ENCODE data around the gene ERICH4.

ERICH4 gene

GRCh38 chr19:41424335-41425173 is 18.4 kb upstream of the ERICH4 start:
- H3K27me3 ChIP-seq (ENCODE audit: control insufficient read depth in 2 of 2, insufficient read depth in 2 of 2, low read length in 2 of 2), result no peaks in the 10 kb centered on the region
- no peaks in the 10 kb centered on the region for H3K9me3 ChIP-seq (ENCODE audit: control insufficient read depth in 2 of 2, low read length in 2 of 2)
- H3K27ac ChIP-seq (ENCODE audit: low read depth in 2 of 2, low read length in 2 of 2), result peak overlapping the region; percentile 16 to 94
- peak overlapping the region in 1 of 2 donors; percentile 99 for H3K9ac ChIP-seq (ENCODE audit: low read depth in 1 of 2, low read length in 2 of 2)
- peaks cover 38 to 48% of the 10 kb centered on the region in 2 donors for H3K36me3 ChIP-seq (ENCODE audit: control insufficient read depth in 2 of 2, insufficient read depth in 2 of 2, low read length in 2 of 2)
- H3K4me3 ChIP-seq (ENCODE audit: low read length in 2 of 2), result peak overlapping the region; percentile 44 to 90
- H3K4me1 ChIP-seq (ENCODE audit: control insufficient read depth in 2 of 2, insufficient read depth in 2 of 2, low read length in 2 of 2), result peaks cover 54 to 64% of the 10 kb centered on the region in 2 donors

- H3K36me3 ChIP-seq (ENCODE audit: control insufficient read depth in 2 of 2, insufficient read depth in 2 of 2, low read length in 2 of 2), result peaks cover 35 to 39% of the 10 kb centered on the region in 2 donors
- no peaks in the 10 kb centered on the region for H3K27me3 ChIP-seq (ENCODE audit: control insufficient read depth in 2 of 2, insufficient read depth in 2 of 2, low read length in 2 of 2)
- no peaks in the 10 kb centered on the region for H3K9me3 ChIP-seq (ENCODE audit: control insufficient read depth in 2 of 2, low read length in 2 of 2)
- H3K27ac ChIP-seq (ENCODE audit: low read depth in 2 of 2, low read length in 2 of 2), result peak overlapping the region; percentile 90 to 94
- peaks cover 54 to 64% of the 10 kb centered on the region in 2 donors for H3K4me1 ChIP-seq (ENCODE audit: control insufficient read depth in 2 of 2, insufficient read depth in 2 of 2, low read length in 2 of 2)
- peak overlapping the region; percentile 93 to 99 for H3K9ac ChIP-seq (ENCODE audit: low read depth in 1 of 2, low read length in 2 of 2)
- peak overlapping the region; percentile 90 for H3K4me3 ChIP-seq (ENCODE audit: low read length in 2 of 2)
These were observed 17.5 kb upstream of the ERICH4 start for GRCh38 chr19:41425174-41426115.

GRCh38 chr19:41426116-41426841 is 16.7 kb upstream of the ERICH4 start:
- Histone ChIP-seq H3K9me3 (ENCODE audit: control insufficient read depth in 2 of 2, low read length in 2 of 2) (no peaks in the 10 kb centered on the region), H3K4me1 (ENCODE audit: control insufficient read depth in 2 of 2, insufficient read depth in 2 of 2, low read length in 2 of 2) (peaks cover 46 to 55% of the 10 kb centered on the region in 2 donors), H3K27ac (ENCODE audit: low read depth in 2 of 2, low read length in 2 of 2) (peak overlapping the region; percentile 90 to 94), H3K9ac (ENCODE audit: low read depth in 1 of 2, low read length in 2 of 2) (peak overlapping the region; percentile 93 to 99), H3K4me3 (ENCODE audit: low read length in 2 of 2) (peak overlapping the region; percentile 90), H3K36me3 (ENCODE audit: control insufficient read depth in 2 of 2, insufficient read depth in 2 of 2, low read length in 2 of 2) (peaks cover 33 to 35% of the 10 kb centered on the region in 2 donors), H3K27me3 (ENCODE audit: control insufficient read depth in 2 of 2, insufficient read depth in 2 of 2, low read length in 2 of 2) (no peaks in the 10 kb centered on the region)

GRCh38 chr19:41426952-41427646 is 15.9 kb upstream of the ERICH4 start, which contains the start of gene B3GNT8:
TSS of gene B3GNT8 (minus strand) at chr19:41427374. CDS start at chr19:41426778, 596 bp downstream.
- Histone ChIP-seq H3K27me3 (ENCODE audit: control insufficient read depth in 2 of 2, insufficient read depth in 2 of 2, low read length in 2 of 2) (no peaks in the 10 kb centered on the region), H3K9ac (ENCODE audit: low read depth in 1 of 2, low read length in 2 of 2) (peak within 1 kb of the TSS; percentile 93 to 99), H3K9me3 (ENCODE audit: control insufficient read depth in 2 of 2, low read length in 2 of 2) (no peaks in the 10 kb centered on the region), H3K36me3 (ENCODE audit: control insufficient read depth in 2 of 2, insufficient read depth in 2 of 2, low read length in 2 of 2) (peaks cover 33 to 36% of the 10 kb centered on the region in 2 donors), H3K27ac (ENCODE audit: low read depth in 2 of 2, low read length in 2 of 2) (peak within 1 kb of the TSS; percentile 90 to 94), H3K4me1 (ENCODE audit: control insufficient read depth in 2 of 2, insufficient read depth in 2 of 2, low read length in 2 of 2) (peaks cover 40 to 48% of the 10 kb centered on the region in 2 donors), H3K4me3 (ENCODE audit: low read length in 2 of 2) (peak within 1 kb of the TSS; percentile 90)

- no peaks in the 10 kb centered on the region for H3K9me3 ChIP-seq (ENCODE audit: control insufficient read depth in 2 of 2, low read length in 2 of 2)
- H3K4me1 ChIP-seq (ENCODE audit: control insufficient read depth in 2 of 2, insufficient read depth in 2 of 2, low read length in 2 of 2), result peaks cover 34 to 40% of the 10 kb centered on the region in 2 donors
- H3K27ac ChIP-seq (ENCODE audit: low read depth in 2 of 2, low read length in 2 of 2), result peak overlapping the region; percentile 90 to 94
- H3K36me3 ChIP-seq (ENCODE audit: control insufficient read depth in 2 of 2, insufficient read depth in 2 of 2, low read length in 2 of 2), result peaks cover 33 to 35% of the 10 kb centered on the region in 2 donors
- H3K9ac ChIP-seq (ENCODE audit: low read depth in 1 of 2, low read length in 2 of 2), result peak overlapping the region; percentile 76 to 77
- H3K27me3 ChIP-seq (ENCODE audit: control insufficient read depth in 2 of 2, insufficient read depth in 2 of 2, low read length in 2 of 2), result no peaks in the 10 kb centered on the region
- peak overlapping the region; percentile 73 to 90 for H3K4me3 ChIP-seq (ENCODE audit: low read length in 2 of 2)
These were observed 15.1 kb upstream of the ERICH4 start for GRCh38 chr19:41427647-41428480.

- Histone ChIP-seq H3K9ac (ENCODE audit: low read depth in 1 of 2, low read length in 2 of 2) (peak overlapping the region in 1 of 2 donors; percentile 77), H3K36me3 (ENCODE audit: control insufficient read depth in 2 of 2, insufficient read depth in 2 of 2, low read length in 2 of 2) (peaks cover 35 to 37% of the 10 kb centered on the region in 2 donors), H3K9me3 (ENCODE audit: control insufficient read depth in 2 of 2, low read length in 2 of 2) (no peaks in the 10 kb centered on the region), H3K4me3 (ENCODE audit: low read length in 2 of 2) (peak overlapping the region; percentile 73 to 90), H3K27me3 (ENCODE audit: control insufficient read depth in 2 of 2, insufficient read depth in 2 of 2, low read length in 2 of 2) (no peaks in the 10 kb centered on the region), H3K4me1 (ENCODE audit: control insufficient read depth in 2 of 2, insufficient read depth in 2 of 2, low read length in 2 of 2) (peaks cover 34 to 40% of the 10 kb centered on the region in 2 donors), H3K27ac (ENCODE audit: low read depth in 2 of 2, low read length in 2 of 2) (peak overlapping the region; percentile 90 to 94)
These were observed 14.5 kb upstream of the ERICH4 start for GRCh38 chr19:41428481-41428859.

- Histone ChIP-seq H3K36me3 (ENCODE audit: control insufficient read depth in 2 of 2, insufficient read depth in 2 of 2, low read length in 2 of 2) (peaks cover 20 to 23% of the 10 kb centered on the region in 2 donors), H3K4me3 (ENCODE audit: low read length in 2 of 2) (no peak overlapping the region), H3K9me3 (ENCODE audit: control insufficient read depth in 2 of 2, low read length in 2 of 2) (no peaks in the 10 kb centered on the region), H3K9ac (ENCODE audit: low read depth in 1 of 2, low read length in 2 of 2) (no peak overlapping the region), H3K4me1 (ENCODE audit: control insufficient read depth in 2 of 2, insufficient read depth in 2 of 2, low read length in 2 of 2) (peaks cover 18 to 19% of the 10 kb centered on the region in 2 donors), H3K27me3 (ENCODE audit: control insufficient read depth in 2 of 2, insufficient read depth in 2 of 2, low read length in 2 of 2) (no peaks in the 10 kb centered on the region), H3K27ac (ENCODE audit: low read depth in 2 of 2, low read length in 2 of 2) (no peak overlapping the region)
These were observed 12.0 kb upstream of the ERICH4 start for GRCh38 chr19:41430922-41431321.

GRCh38 chr19:41431426-41432386 is 11.2 kb upstream of the ERICH4 start:
- Histone ChIP-seq H3K4me3 (ENCODE audit: low read length in 2 of 2) (no peak overlapping the region), H3K27ac (ENCODE audit: low read depth in 2 of 2, low read length in 2 of 2) (no peak overlapping the region), H3K9me3 (ENCODE audit: control insufficient read depth in 2 of 2, low read length in 2 of 2) (no peaks in the 10 kb centered on the region), H3K27me3 (ENCODE audit: control insufficient read depth in 2 of 2, insufficient read depth in 2 of 2, low read length in 2 of 2) (no peaks in the 10 kb centered on the region), H3K4me1 (ENCODE audit: control insufficient read depth in 2 of 2, insufficient read depth in 2 of 2, low read length in 2 of 2) (peaks cover 14 to 19% of the 10 kb centered on the region in 2 donors), H3K36me3 (ENCODE audit: control insufficient read depth in 2 of 2, insufficient read depth in 2 of 2, low read length in 2 of 2) (peaks cover 17 to 28% of the 10 kb centered on the region in 2 donors), H3K9ac (ENCODE audit: low read depth in 1 of 2, low read length in 2 of 2) (no peak overlapping the region)

All from mucosa of rectum (tissue), 2 donors.